Tibial nerve (tissue), 4 donors: Measurements from ENCODE around the gene ZBTB7C. TPM values are rescaled to one million over a fixed set of nuclear protein-coding genes. Genes with fewer than 3 reads are reported as not detected.

ENCODE experiments used
- DNase-seq, 2 donors: peaks; one replicate each; pipeline ENCODE4 v3.0.0-alpha.2; 2019; ENCODE audit warnings: low spot score in 2 of 2
- H3K27ac ChIP-seq, 4 donors: fragments of 200-600 bp; sonication (generic) in 3 of 4; one replicate each; pipeline ENCODE4 v1.5.1; 2017 to 2019; ENCODE audit warnings: mild to moderate bottlenecking in 1 of 4
- H3K27me3 ChIP-seq, 2 donors: fragments of 200-600 bp; sonication (generic) in 1 of 2; one replicate each; pipeline versions ENCODE4 v1.5.1 to v1.6.0; 2017 to 2019
- H3K36me3 ChIP-seq, 3 donors: fragments of 200-600 bp; sonication (generic); one replicate each; pipeline ENCODE4 v1.5.1; 2018 to 2019
- H3K4me1 ChIP-seq, 4 donors: fragments of 200-600 bp; sonication (generic) in 3 of 4; one replicate each; pipeline ENCODE4 v1.5.1; 2017 to 2019
- H3K4me3 ChIP-seq, 4 donors: fragments of 200-600 bp; sonication (generic) in 3 of 4; one replicate each; pipeline ENCODE4 v1.5.1; 2017 to 2019; ENCODE audit warnings: mild to moderate bottlenecking in 1 of 4, moderate library complexity in 1 of 4
- H3K9me3 ChIP-seq, 4 donors: fragments of 200-600 bp; sonication (generic) in 3 of 4; one replicate each; pipeline ENCODE4 v1.5.1; 2017 to 2019
- EP300 ChIP-seq, 2 donors: sonication (generic); formaldehyde crosslinking; IDR thresholded peaks; one replicate each; pipeline ENCODE4 v1.6.1; 2017; ENCODE audit warnings: antibody characterized with exemption in 2 of 2, mild to moderate bottlenecking in 1 of 2
- POLR2A ChIP-seq, 2 donors: fragments of 450-650 bp; IDR thresholded peaks; one replicate each; pipeline ENCODE4 v1.6.1; 2017; ENCODE audit warnings: antibody characterized with exemption in 2 of 2, mild to moderate bottlenecking in 2 of 2, moderate library complexity in 2 of 2
- WGBS, 2 donors: methylation state at CpG; one replicate each; pipeline ENCODE4 v1.1.5; 2018; 5-methylcytosine and 5-hydroxymethylcytosine counted together
- total RNA-seq, 4 donors: library from RNA; depleted of rRNA; stranded (reverse); fragments of >200 nt; gene quantifications; one replicate each; pipeline ENCODE4 v1.1.0, GENCODE V29; 2016
- TF ChIP-seq, protein P1 (sequence below), 5 experiments: fragments of 200-600 bp in 3 of 5; fragments of 450-650 bp in 2 of 5; sonication (generic) in 3 of 5; IDR thresholded peaks; one replicate each; pipeline ENCODE4 v1.5.1; 2016 to 2019; ENCODE audit warnings: antibody characterized with exemption in 5 of 5, mild to moderate bottlenecking in 3 of 5, moderate library complexity in 2 of 5

The ZBTB7C gene
- total RNA-seq, 4 donors from 2014 or later: 24.6 to 95.0 (median 75.3) TPM

DNA sequence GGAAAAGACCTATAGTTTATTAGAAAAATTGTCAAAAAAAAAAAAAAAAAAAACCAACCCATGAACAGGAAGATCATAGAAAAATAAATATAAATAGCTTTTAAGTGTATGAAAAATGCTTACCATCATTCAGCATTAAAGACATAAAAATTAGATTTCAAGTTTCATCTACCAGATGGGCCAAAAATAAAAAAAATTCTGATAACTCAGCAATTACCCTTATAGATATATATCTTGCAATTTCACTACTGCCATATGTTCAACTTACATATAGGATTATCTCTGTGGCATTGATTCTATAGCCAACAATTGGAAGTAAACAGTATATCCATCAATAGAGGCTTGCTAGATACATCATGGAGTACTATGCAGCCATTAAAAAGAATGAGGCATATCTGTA, 352.2 kb downstream of the ZBTB7C start:
- peaks cover 0 to 3% of the 10 kb centered on the region in 2 donors for H3K27me3 ChIP-seq
- H3K9me3 ChIP-seq: no peaks in the 10 kb centered on the region
- peaks cover 0 to 33% (median 2%) of the 10 kb centered on the region in 4 donors for H3K4me1 ChIP-seq

DNA sequence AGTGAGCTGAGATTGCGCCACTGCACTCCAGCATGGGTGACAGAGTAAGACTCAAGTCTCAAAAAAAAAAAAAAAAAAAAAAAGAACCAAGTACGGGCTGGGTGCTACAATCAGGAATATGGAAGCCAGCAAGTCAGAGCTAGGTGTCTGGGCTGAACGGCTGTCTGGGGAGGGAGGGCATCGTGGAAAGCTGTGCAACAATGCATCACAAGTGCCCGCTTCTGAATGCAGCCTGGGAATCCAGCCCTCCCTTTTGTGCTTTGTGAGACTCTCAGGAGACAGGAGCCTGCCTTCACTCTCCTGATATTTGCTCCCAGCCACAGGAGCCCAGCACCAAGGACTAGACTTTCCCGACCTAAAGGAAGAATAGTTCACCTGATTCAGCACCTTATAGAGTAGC, 353.8 kb downstream of the ZBTB7C start:
- H3K27me3 ChIP-seq: peaks cover 0 to 3% of the 10 kb centered on the region in 2 donors
- WGBS, 2 donors: 71 to 78% methylated on average over 6 of the region's 6 CpGs
- no peak overlapping the region for H3K4me3 ChIP-seq
- H3K27ac ChIP-seq: no peak overlapping the region
- no peaks in the 10 kb centered on the region for H3K36me3 ChIP-seq
- TF ChIP-seq EP300 (IDR thresholded peaks at IDR 0.05) (no peak), POLR2A (IDR thresholded peaks at IDR 0.05) (no peak)
- TF ChIP-seq, protein P1, sequence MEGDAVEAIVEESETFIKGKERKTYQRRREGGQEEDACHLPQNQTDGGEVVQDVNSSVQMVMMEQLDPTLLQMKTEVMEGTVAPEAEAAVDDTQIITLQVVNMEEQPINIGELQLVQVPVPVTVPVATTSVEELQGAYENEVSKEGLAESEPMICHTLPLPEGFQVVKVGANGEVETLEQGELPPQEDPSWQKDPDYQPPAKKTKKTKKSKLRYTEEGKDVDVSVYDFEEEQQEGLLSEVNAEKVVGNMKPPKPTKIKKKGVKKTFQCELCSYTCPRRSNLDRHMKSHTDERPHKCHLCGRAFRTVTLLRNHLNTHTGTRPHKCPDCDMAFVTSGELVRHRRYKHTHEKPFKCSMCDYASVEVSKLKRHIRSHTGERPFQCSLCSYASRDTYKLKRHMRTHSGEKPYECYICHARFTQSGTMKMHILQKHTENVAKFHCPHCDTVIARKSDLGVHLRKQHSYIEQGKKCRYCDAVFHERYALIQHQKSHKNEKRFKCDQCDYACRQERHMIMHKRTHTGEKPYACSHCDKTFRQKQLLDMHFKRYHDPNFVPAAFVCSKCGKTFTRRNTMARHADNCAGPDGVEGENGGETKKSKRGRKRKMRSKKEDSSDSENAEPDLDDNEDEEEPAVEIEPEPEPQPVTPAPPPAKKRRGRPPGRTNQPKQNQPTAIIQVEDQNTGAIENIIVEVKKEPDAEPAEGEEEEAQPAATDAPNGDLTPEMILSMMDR (IDR thresholded peaks at IDR 0.05): no peak
- peaks cover 0 to 33% (median 2%) of the 10 kb centered on the region in 4 donors for H3K4me1 ChIP-seq
- DNase-seq: no peak
- H3K9me3 ChIP-seq: no peaks in the 10 kb centered on the region

More for the DNA sequence above, 352.2 kb downstream of the ZBTB7C start:
- no peak for DNase-seq
- no peak overlapping the region for H3K27ac ChIP-seq
- H3K4me3 ChIP-seq: no peak overlapping the region
- no peak for TF ChIP-seq POLR2A (IDR thresholded peaks at IDR 0.05)
- TF ChIP-seq, protein P1 (IDR thresholded peaks at IDR 0.05): no peak
- TF ChIP-seq EP300 (IDR thresholded peaks at IDR 0.05): no peak
- H3K36me3 ChIP-seq: no peaks in the 10 kb centered on the region

DNA sequence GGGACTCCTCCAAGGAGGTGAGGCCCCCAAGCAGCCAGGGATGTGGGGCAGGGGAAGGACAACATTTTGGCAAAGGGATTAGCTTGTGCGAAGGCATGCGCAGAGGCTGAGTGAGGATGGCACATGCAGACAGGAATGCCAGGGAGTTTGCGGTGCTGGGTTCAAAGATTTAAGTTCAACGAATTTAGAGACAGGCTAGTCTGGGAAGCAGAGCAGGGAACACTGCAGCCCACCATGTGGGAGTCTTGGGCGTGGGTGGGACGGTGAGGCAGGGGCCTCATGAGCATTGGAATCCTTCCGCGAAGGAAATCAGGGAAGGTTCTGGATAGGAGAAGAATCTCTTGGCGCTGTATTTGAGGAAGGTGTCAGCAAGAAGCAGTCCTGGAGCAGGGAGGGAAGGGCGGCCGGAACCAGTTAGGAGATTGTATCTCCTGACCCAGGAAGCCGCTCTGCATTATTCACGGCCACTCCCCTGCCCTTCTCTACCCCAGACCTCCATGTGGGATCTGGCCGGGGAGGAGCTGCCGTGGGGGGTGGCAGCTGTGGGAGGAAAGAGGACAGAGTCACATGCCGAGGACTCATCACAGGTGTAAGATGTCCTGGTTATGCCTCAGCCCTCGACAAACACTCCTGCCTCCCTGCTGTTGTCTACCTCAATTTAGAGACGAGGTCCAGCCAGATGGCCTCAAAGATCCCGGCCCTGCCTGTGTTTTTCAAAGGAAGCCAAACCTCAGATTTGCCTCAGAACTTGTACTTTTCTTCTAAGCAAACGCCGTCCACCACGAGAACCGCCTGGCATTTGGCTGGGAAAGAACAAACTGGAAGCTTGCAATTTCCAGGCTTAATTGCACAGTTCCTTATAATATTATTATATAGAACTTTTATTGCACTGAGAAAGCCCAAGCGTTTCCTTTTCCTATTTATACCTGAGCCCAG, 355.0 kb downstream of the ZBTB7C start:
- DNase-seq: no peak

DNA sequence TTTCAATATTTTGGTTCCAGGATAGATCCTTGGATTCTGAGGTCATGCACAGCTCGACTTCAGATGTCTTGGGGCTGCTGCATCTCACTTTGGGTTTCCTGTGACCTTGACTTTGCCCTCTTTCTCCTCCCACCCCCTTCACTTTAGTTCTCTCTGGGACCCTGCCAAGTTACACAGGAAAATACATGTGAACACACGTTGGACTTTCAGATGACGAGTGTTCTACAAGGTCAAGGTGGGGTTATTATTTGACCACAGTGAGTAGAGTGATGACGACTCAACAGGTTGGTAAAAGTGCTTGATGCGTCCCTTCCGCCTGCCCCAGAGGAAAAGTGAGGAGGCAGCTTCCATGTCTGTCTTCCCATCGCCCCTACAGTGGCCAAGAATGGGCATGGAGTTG, 356.3 kb downstream of the ZBTB7C start:
- no peak overlapping the region for H3K27ac ChIP-seq
- peaks cover 0 to 29% (median 0%) of the 10 kb centered on the region in 4 donors for H3K4me1 ChIP-seq
- no peak for DNase-seq
- H3K36me3 ChIP-seq: no peaks in the 10 kb centered on the region
- TF ChIP-seq, protein P1 (IDR thresholded peaks at IDR 0.05): no peak
- no peak for TF ChIP-seq POLR2A (IDR thresholded peaks at IDR 0.05)
- no peak for TF ChIP-seq EP300 (IDR thresholded peaks at IDR 0.05)
- H3K9me3 ChIP-seq: no peaks in the 10 kb centered on the region
- peaks cover 0 to 3% of the 10 kb centered on the region in 2 donors for H3K27me3 ChIP-seq
- no peak overlapping the region for H3K4me3 ChIP-seq
- 68 to 75% methylated on average over 7 of the region's 7 CpGs for WGBS, 2 donors

More for the DNA sequence above, 355.0 kb downstream of the ZBTB7C start:
- Histone ChIP-seq H3K27me3 (peaks cover 0 to 3% of the 10 kb centered on the region in 2 donors), H3K27ac (no peak overlapping the region), H3K36me3 (no peaks in the 10 kb centered on the region), H3K4me3 (no peak overlapping the region), H3K4me1 (peaks cover 0 to 29% (median 0%) of the 10 kb centered on the region in 4 donors), H3K9me3 (no peaks in the 10 kb centered on the region)
- TF ChIP-seq EP300 (IDR thresholded peaks at IDR 0.05): no peak
- TF ChIP-seq, protein P1 (IDR thresholded peaks at IDR 0.05): no peak
- TF ChIP-seq POLR2A (IDR thresholded peaks at IDR 0.05): no peak
- WGBS, 2 donors: 54 to 56% methylated on average over 24 of the region's 24 CpGs
